GM12801 (cell line): Measurements from ENCODE around the gene HERPUD1.

Experiments used
- TF ChIP-seq, protein P1 (sequence below): IDR thresholded peaks from one replicate; pipeline ENCODE4 v1.5.1; 2011; ENCODE audit warnings: control low read depth; ENCODE audit not compliant: insufficient read length; ENCODE audit errors: extremely low read depth

The HERPUD1 gene

DNA sequence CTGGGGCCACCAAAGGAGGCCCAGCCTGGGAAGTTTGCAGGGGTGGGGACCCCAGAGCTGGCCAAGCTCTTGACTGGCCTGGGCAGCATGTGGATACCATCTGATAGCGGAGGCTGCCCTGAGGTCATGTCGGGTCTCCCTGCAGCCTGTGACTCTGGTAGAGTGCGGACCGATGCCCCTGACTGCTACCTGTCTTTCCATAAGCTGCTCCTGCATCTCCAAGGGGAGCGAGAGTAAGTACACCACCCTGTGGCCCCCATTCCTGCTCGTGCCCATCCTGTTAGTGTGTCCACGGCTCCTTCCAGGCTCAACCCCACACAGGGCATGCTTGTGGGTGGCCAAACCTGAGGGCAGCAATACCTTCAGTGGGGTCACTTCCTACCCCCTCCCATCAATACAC is 37.8 kb downstream of the HERPUD1 start:
- TF ChIP-seq, protein P1, sequence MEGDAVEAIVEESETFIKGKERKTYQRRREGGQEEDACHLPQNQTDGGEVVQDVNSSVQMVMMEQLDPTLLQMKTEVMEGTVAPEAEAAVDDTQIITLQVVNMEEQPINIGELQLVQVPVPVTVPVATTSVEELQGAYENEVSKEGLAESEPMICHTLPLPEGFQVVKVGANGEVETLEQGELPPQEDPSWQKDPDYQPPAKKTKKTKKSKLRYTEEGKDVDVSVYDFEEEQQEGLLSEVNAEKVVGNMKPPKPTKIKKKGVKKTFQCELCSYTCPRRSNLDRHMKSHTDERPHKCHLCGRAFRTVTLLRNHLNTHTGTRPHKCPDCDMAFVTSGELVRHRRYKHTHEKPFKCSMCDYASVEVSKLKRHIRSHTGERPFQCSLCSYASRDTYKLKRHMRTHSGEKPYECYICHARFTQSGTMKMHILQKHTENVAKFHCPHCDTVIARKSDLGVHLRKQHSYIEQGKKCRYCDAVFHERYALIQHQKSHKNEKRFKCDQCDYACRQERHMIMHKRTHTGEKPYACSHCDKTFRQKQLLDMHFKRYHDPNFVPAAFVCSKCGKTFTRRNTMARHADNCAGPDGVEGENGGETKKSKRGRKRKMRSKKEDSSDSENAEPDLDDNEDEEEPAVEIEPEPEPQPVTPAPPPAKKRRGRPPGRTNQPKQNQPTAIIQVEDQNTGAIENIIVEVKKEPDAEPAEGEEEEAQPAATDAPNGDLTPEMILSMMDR = no peak

DNA sequence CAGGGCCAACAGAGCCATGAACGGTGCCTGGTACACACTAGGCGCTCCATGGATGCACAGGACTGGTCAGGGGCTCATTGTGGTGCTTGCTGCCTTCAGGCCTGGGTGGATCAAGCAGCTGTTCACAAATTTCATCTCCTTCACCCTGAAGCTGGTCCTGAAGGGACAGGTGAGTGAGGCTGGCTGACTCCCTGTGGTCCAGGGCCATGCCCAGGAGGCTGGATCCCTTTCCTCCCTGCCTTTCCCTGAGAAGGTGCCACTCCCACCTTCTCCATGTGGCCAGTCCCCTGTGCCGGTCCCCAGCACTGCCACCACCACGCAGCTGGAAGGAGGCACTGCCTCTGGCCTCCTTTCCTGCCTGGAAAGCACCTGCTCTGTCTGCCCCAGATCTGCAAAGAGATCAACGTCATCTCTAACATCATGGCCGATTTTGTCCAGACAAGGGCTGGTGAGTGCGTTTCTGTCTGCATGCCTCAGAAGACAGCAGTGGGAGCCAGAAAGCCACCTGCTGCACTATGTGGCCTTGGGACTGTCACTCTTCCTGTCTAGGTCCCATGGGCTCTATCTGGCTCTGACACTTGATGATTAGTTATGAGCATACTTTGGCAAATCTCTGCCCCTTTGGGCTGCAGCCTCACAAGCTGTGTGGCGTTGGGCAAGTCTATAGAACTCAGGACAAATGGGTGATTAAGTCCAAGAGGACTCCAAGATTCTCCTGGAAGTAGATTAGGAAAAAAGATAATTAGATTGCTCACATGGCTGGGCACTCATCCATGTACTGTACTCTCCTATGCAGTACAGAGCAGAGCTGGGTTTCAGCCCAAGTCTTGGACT is 39.2 kb downstream of the HERPUD1 start:
- TF ChIP-seq, protein P1 = no peak

DNA sequence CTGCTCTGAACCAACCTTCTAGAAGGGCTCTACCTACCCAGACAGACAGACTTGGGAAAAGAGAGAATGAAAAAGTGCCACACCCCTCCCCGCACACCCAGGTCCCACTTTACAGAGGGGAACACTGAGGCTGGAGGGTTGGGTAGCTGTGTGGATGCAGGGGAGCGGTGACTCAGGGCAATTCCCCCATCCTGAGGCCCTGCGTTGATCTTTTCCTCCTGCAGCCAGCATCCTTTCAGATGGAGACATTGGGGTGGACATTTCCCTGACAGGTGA is 39.8 kb downstream of the HERPUD1 start:
- TF ChIP-seq, protein P1 = no peak

DNA sequence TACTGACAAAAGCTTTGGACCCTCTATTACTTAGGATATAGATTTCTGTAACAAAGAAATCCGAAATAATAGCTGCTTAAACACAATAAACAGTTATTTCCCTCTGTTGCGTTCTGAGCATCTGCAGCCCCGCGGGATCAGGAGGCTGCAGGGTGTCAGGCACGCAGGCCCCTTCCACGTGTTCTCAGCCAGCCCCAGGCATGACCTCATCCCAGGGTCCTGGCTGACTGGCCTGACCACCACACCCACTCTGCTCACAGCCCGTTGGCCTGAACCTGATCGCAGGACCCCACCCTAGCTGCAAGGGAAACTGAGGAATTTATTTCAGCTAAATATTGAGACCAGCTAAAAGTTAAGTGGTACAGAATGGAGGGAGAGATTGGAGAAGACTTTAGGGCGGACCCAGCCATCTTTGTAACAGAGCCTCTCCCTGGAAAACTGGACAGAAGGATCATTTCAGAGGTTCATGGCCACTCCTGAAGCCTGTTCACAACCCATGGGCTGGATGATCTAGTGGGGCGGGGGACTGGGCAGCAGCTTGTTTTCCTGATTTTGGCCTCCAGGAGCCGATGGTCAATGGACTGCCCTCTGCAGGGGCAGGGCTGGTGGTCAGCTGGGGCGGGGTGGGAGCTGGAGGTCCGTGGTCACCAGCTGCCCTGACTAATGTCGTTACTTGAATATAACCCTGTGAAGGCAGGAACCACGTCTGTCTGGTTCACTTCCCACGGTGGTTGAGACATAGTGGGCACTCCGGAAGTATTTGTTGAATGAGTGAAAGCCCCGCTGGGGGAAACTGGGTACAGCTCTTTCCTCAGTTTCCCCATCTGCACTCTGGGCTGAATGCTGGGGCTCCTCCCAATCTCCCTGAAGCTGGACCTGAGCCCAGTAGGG is 40.7 kb downstream of the HERPUD1 start:
- TF ChIP-seq, protein P1 = no peak

DNA sequence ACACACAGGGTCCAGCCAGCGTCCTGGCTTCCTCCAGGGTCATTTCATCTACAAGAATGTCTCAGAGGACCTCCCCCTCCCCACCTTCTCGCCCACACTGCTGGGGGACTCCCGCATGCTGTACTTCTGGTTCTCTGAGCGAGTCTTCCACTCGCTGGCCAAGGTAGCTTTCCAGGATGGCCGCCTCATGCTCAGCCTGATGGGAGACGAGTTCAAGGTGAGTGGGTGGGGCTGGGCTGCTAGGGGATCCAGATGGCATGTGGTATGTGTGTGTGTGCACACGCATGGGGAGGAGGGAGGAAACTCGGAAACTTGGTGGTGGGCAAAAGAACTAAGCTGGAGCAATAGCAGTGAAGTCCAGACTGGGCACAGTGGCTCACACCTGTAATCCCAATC is 41.4 kb downstream of the HERPUD1 start:
- TF ChIP-seq, protein P1 = no peak

DNA sequence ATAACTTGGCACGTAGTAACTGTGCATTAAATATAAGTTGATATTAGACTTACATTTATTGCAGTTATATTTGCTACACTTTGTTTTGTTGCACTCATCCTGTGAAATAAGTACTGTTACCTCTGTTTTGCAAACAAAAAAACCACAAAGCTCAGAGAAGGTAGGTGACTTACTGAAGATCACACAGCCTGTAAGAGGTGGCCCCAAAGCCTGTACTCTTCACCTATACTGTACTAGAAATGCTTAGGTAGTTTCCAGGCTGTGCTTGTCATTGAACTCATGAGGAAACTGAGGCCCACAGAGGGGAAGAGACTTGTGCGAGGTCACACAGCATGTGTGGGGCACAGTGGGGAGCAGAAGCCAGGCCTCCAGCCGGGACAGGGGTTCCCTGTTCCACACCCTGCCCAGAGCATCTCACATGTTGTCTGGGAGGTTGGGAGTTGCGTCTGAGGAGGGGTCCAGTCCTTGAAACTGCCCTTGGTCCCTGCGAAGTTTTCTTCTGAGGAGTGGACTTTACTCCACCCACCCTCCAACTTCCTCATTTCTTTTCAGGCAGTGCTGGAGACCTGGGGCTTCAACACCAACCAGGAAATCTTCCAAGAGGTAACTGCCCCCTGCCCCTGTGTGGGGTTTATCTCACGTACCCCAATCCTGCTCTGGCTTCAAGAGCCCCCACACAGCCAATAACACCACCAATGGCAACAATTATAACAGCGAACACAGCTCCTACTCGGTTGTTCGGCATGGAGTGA is 42.8 kb downstream of the HERPUD1 start:
- TF ChIP-seq, protein P1 = no peak

DNA sequence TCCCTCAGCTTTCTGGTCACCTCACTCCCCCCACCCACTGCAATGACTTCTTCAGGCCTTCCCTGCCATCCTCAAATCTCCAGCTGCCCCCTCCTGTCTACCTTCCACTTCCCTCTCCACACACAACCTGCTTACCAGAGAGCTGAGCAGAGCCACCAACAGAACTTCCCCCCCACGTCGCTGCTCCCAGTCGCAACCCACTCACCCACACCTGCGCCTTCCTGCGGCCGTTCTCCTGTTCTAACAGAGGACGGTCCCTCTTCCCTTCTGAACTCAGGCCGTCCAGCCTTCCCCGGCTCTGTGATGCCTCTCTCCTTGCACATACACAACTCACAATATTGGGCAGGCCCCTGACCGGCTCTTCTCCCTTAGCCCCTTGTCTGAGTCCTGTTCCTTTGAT is 43.8 kb downstream of the HERPUD1 start:
- TF ChIP-seq, protein P1 = no peak
